Right atrium auricular region (tissue), 2 donors: ENCODE results near the gene LRCH3. TPM values are rescaled to one million over a fixed set of nuclear protein-coding genes. Genes with fewer than 3 reads are reported as not detected.

ENCODE experiments used
- DNase-seq: peaks from one replicate; pipeline ENCODE4 v3.0.0-alpha.2; 2019; ENCODE audit warnings: low spot score
- H3K27ac ChIP-seq, 2 donors: fragments of 200-600 bp; sonication (generic); 1 replicate in 1 of 2; 2 replicates in 1 of 2; pipeline ENCODE4 v1.5.1; 2016 to 2019
- H3K27me3 ChIP-seq, 2 donors: fragments of 200-600 bp; sonication (generic); one replicate each; pipeline versions ENCODE4 v1.5.1 to v1.6.0; 2017 to 2019
- H3K36me3 ChIP-seq: fragments of 200-600 bp; sonication (generic); one replicate; pipeline ENCODE4 v1.5.1; 2016
- H3K4me1 ChIP-seq, 2 donors: fragments of 200-600 bp; sonication (generic); one replicate each; pipeline versions ENCODE4 v1.5.1 to v1.6.0; 2017 to 2019
- H3K4me3 ChIP-seq, 2 donors: fragments of 200-600 bp; sonication (generic); 1 replicate in 1 of 2; 2 replicates in 1 of 2; pipeline ENCODE4 v1.5.1; 2017 to 2019; ENCODE audit warnings: mild to moderate bottlenecking in 1 of 2, moderate library complexity in 1 of 2
- H3K9me3 ChIP-seq, 2 donors: fragments of 200-600 bp; sonication (generic); one replicate each; pipeline ENCODE4 v1.5.1; 2019
- CTCF ChIP-seq, 2 donors: fragments of 200-600 bp; sonication (generic); IDR thresholded peaks; one replicate each; pipeline ENCODE4 v1.5.1; 2019; ENCODE audit warnings: antibody characterized with exemption in 2 of 2
- total RNA-seq, 2 donors: library from RNA; depleted of rRNA; stranded (reverse); fragments of >200 nt; gene quantifications; one replicate each; pipeline ENCODE4 v1.1.0, GENCODE V29; 2016

The LRCH3 gene
- total RNA-seq, 2 donors from 2014 or later: 22.2 to 23.4 TPM

GRCh38 chr3:197866035-197866434 lies 75.0 kb downstream of the LRCH3 start:
- H3K27ac ChIP-seq: no peak overlapping the region
- H3K36me3 ChIP-seq: peaks cover 46% of the 10 kb centered on the region
- TF ChIP-seq CTCF (IDR thresholded peaks at IDR 0.05): no peak
- H3K4me3 ChIP-seq: no peak overlapping the region
- no peaks in the 10 kb centered on the region for H3K9me3 ChIP-seq
- no peaks in the 10 kb centered on the region for H3K27me3 ChIP-seq
- DNase-seq: no peak
- no peaks in the 10 kb centered on the region for H3K4me1 ChIP-seq

- Histone ChIP-seq H3K4me1 (no peaks in the 10 kb centered on the region), H3K27me3 (no peaks in the 10 kb centered on the region), H3K27ac (no peak overlapping the region), H3K36me3 (peaks cover 79% of the 10 kb centered on the region), H3K4me3 (no peak overlapping the region), H3K9me3 (no peaks in the 10 kb centered on the region)
- TF ChIP-seq CTCF (IDR thresholded peaks at IDR 0.05): no peak
- no peak for DNase-seq
Measured at GRCh38 chr3:197873329-197873728, 82.3 kb downstream of the LRCH3 start.

GRCh38 chr3:197874064-197874463 lies 83.0 kb downstream of the LRCH3 start:
- DNase-seq: no peak
- no peak for TF ChIP-seq CTCF (IDR thresholded peaks at IDR 0.05)
- H3K36me3 ChIP-seq: peaks cover 79% of the 10 kb centered on the region

GRCh38 chr3:197874653-197875052 lies 83.6 kb downstream of the LRCH3 start:
- H3K9me3 ChIP-seq: no peaks in the 10 kb centered on the region
- no peak for TF ChIP-seq CTCF (IDR thresholded peaks at IDR 0.05)

More at GRCh38 chr3:197874064-197874463, 83.0 kb downstream of the LRCH3 start:
- Histone ChIP-seq H3K4me3 (no peak overlapping the region), H3K4me1 (no peaks in the 10 kb centered on the region), H3K9me3 (no peaks in the 10 kb centered on the region), H3K27ac (no peak overlapping the region), H3K27me3 (no peaks in the 10 kb centered on the region)

GRCh38 chr3:197877902-197878301 lies 86.8 kb downstream of the LRCH3 start:
- no peaks in the 10 kb centered on the region for H3K9me3 ChIP-seq
- no peak overlapping the region for H3K4me3 ChIP-seq
- no peak for DNase-seq
- H3K27ac ChIP-seq: no peak overlapping the region
- H3K36me3 ChIP-seq: peaks cover 67% of the 10 kb centered on the region
- H3K27me3 ChIP-seq: no peaks in the 10 kb centered on the region
- H3K4me1 ChIP-seq: no peaks in the 10 kb centered on the region
- no peak for TF ChIP-seq CTCF (IDR thresholded peaks at IDR 0.05)

More at GRCh38 chr3:197874653-197875052, 83.6 kb downstream of the LRCH3 start:
- Histone ChIP-seq H3K4me3 (no peak overlapping the region), H3K27ac (no peak overlapping the region), H3K4me1 (no peaks in the 10 kb centered on the region), H3K36me3 (peaks cover 80% of the 10 kb centered on the region), H3K27me3 (no peaks in the 10 kb centered on the region)
- DNase-seq: no peak

GRCh38 chr3:197878427-197878826 lies 87.4 kb downstream of the LRCH3 start:
- no peak overlapping the region for H3K27ac ChIP-seq
- no peaks in the 10 kb centered on the region for H3K27me3 ChIP-seq
- TF ChIP-seq CTCF (IDR thresholded peaks at IDR 0.05): no peak
- DNase-seq: no peak
- H3K36me3 ChIP-seq: peaks cover 64% of the 10 kb centered on the region
- H3K4me3 ChIP-seq: no peak overlapping the region
- H3K9me3 ChIP-seq: no peaks in the 10 kb centered on the region
- no peaks in the 10 kb centered on the region for H3K4me1 ChIP-seq
